HG03354 (cell line): ENCODE results near the gene FRY.

ENCODE experiments used
- ATAC-seq: cut with Tn5 transposase; IDR thresholded peaks from one replicate; pipeline ENCODE4 v1.9.1; 2021; ENCODE audit warnings: mild to moderate bottlenecking; ENCODE audit not compliant: unreplicated experiment, poor library complexity, severe bottlenecking

The FRY gene

GRCh38 chr13:32013181-32013580, 18.4 kb upstream of the FRY start:
- no peak for ATAC-seq

- no peak for ATAC-seq
Measured at GRCh38 chr13:32016119-32016518, 15.5 kb upstream of the FRY start.

GRCh38 chr13:32016631-32017030, 14.9 kb upstream of the FRY start:
- no peak for ATAC-seq

GRCh38 chr13:32017474-32017873, 14.1 kb upstream of the FRY start:
- no peak for ATAC-seq

- peak; percentile 71 for ATAC-seq
Measured at GRCh38 chr13:32019612-32020233, 11.9 kb upstream of the FRY start.

GRCh38 chr13:32021785-32022184, 9.8 kb upstream of the FRY start:
- ATAC-seq = no peak

GRCh38 chr13:32022311-32022710, 9.3 kb upstream of the FRY start:
- no peak for ATAC-seq

GRCh38 chr13:32023096-32023495, 8.5 kb upstream of the FRY start:
- ATAC-seq = no peak

GRCh38 chr13:32023698-32024097, 7.9 kb upstream of the FRY start:
- ATAC-seq = no peak

- no peak for ATAC-seq
Measured at GRCh38 chr13:32024750-32025149, 6.8 kb upstream of the FRY start.

- ATAC-seq = no peak
Measured at GRCh38 chr13:32025730-32026129, 5.8 kb upstream of the FRY start.

GRCh38 chr13:32026623-32027022, 5.0 kb upstream of the FRY start:
- ATAC-seq = no peak

GRCh38 chr13:32028711-32029110, 2.9 kb upstream of the FRY start:
- ATAC-seq = no peak

GRCh38 chr13:32029684-32030083, 1.9 kb upstream of the FRY start:
- no peak for ATAC-seq

- ATAC-seq = no peak
Measured at GRCh38 chr13:32031815-32032370, 319 bp downstream of the FRY start.

GRCh38 chr13:32032759-32033158, 1.2 kb downstream of the FRY start:
- no peak for ATAC-seq

GRCh38 chr13:32033744-32034143, 2.2 kb downstream of the FRY start:
- no peak for ATAC-seq

GRCh38 chr13:32035716-32036115, 4.1 kb downstream of the FRY start:
- ATAC-seq = no peak

GRCh38 chr13:32036126-32036695, 4.6 kb downstream of the FRY start:
- ATAC-seq = no peak

GRCh38 chr13:32036757-32037156, 5.2 kb downstream of the FRY start:
- ATAC-seq = no peak

- no peak for ATAC-seq
Measured at GRCh38 chr13:32037471-32037870, 5.9 kb downstream of the FRY start.

GRCh38 chr13:32038343-32038742, 6.8 kb downstream of the FRY start:
- ATAC-seq = no peak
